Fibroblast of pulmonary artery (primary cell): ENCODE measurements around the gene ACER3.
"Not testable (repeated sequence)": the region's sequence is repeated elsewhere in the genome, so short reads cannot be mapped to it uniquely, and the experiment has no call there.

ENCODE experiments used
- DNase-seq: peaks from one replicate; pipeline ENCODE4 v3.0.0-alpha.2; 2010; ENCODE audit warnings: low read depth
- H3K4me3 ChIP-seq: replicated peaks from 2 replicates; pipeline ENCODE4 v1.5.1; 2011; ENCODE audit warnings: low read depth, mild to moderate bottlenecking, control low read depth, low read length, moderate library complexity
- TF ChIP-seq, protein P1 (sequence below): IDR thresholded peaks from 2 replicates; pipeline ENCODE4 v1.5.1; 2011; ENCODE audit warnings: mild to moderate bottlenecking, control low read depth, low read length, inconsistent platforms; ENCODE audit errors: missing control alignments

Gene ACER3

DNA sequence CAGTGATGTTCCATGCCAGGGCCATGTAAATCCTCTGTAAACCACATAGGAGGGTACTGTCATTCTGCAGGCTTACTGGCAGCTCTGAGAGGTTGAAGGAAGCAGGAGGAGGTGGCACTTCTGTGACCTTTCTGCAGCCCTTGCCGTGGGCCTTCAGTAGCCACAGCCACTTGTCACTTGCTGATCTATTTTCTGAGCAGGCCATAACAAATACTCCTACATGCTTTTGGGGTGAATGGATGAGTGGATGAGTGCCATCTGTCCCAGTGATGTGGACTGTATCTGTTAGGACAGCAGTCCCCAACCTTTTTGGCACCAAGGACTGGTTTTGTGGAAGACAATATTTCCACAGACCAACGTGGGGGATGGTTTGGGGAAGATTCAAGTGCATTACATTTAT is 183.6 kb downstream of the ACER3 start:
- TF ChIP-seq, protein P1, sequence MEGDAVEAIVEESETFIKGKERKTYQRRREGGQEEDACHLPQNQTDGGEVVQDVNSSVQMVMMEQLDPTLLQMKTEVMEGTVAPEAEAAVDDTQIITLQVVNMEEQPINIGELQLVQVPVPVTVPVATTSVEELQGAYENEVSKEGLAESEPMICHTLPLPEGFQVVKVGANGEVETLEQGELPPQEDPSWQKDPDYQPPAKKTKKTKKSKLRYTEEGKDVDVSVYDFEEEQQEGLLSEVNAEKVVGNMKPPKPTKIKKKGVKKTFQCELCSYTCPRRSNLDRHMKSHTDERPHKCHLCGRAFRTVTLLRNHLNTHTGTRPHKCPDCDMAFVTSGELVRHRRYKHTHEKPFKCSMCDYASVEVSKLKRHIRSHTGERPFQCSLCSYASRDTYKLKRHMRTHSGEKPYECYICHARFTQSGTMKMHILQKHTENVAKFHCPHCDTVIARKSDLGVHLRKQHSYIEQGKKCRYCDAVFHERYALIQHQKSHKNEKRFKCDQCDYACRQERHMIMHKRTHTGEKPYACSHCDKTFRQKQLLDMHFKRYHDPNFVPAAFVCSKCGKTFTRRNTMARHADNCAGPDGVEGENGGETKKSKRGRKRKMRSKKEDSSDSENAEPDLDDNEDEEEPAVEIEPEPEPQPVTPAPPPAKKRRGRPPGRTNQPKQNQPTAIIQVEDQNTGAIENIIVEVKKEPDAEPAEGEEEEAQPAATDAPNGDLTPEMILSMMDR = no peak
- no peak for DNase-seq
- H3K4me3 ChIP-seq = no peak overlapping the region

DNA sequence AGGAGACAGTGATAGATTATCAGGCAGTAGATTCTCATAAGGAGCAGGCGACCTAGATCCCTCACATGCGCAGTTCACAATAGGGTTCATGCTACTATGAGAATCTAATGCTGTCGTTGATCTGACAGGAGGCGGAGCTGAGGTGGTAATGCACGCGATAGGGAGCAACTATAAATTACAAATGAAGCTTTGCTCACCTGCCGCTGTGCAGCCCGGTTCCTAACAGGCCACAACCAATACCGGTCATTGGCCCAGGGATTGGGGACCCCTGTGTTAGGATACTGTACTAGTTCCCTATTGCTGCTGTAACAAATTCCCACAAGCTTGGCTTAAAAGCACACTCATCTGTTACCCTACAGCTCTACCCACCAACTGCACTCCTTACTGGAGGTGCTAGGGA is 184.2 kb downstream of the ACER3 start:
- H3K4me3 ChIP-seq = no peak overlapping the region
- DNase-seq = no peak
- TF ChIP-seq, protein P1 = no peak

DNA sequence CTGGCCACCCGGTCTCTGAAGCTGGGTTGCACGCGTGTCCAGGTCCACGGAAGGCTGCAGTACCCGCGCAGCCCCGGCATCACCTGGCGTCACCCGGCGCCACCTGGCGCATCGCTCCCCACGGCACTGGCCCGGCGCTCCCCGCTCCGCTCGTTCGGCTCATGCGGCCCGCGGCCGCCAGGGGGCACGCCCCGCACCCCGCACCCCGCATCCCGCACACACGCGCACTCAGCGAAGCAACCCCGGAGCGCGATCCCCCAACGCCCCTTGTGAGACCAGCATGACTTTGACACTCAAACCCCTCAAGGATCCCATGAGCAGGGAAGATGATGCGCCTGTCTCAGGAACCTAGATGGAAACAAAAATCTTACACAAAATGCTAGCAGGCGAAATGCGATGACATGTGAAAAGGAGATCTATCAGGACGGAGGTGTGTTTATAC is 185.4 kb downstream of the ACER3 start:
- no peak overlapping the region for H3K4me3 ChIP-seq
- peak; percentile 13 for DNase-seq

DNA sequence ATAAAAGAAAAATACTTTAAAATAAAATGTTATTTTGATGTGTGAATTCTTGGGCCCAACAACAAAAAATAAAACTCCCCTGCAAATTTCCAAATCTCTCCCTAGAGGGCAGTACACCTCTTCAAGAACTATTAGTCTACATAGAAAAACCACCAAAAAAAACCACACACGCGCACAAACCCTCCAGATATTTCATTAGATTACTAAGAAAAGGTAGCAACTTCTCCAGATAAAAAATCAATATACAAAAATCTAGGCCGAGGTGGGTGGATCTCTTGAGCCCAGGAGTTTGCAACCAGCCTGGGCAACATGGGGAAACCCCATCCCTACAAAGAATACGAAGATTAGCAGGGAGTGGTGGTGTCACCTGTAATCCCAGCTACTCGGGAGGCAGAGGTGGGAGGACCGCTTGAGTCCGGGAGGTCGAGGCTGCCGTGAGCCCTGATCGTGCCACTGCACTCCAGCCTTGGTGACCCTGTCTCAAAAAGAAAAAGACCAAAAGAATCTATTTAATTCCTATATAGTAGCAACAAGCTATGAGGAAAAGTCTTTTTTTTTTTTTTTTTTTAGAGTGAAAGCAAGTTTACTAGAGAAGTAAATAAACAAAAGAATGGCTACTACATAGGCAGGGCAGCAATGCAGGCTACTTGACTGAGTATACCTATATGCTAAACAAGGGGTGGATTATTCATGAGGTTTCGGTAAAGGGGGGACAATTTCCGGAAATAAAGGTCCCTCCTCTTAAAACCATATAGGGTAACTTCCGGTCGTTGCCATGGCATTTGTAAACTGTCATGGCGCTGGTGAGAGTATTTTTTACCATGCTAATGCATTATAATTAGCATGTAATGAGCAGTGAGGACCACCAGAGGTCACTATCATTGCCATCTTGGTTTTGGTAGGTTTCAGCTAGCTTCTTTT is 186.5 kb downstream of the ACER3 start:
- peak; percentile 96 for DNase-seq
- TF ChIP-seq, protein P1 = peak; percentile 64
- H3K4me3 ChIP-seq = peak overlapping the region; percentile 52

More for the DNA sequence above, 185.4 kb downstream of the ACER3 start:
- TF ChIP-seq, protein P1 = peak; percentile 31

DNA sequence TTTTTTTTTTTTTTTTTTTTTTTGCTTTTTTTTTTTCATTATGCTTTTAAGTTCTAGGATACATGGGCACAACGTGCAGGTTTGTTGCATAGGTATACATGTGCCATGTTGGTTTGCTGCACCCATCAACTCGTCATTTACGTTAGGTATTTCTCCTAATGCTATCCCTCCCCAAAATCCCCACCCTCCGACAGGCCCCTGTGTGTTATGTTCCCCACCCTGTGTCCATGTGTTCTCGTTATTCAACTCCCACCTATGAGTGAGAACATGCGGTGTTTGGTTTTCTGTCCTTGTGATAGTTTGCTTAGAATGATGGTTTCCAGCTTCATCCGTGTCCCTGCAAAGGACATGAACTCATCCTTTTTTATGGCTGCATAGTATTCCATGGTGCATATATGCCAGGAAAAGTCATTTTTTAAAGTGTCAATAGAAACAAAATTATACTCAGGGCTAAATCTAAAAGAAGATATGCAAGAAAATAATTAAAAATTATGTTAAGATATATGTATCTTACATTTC is 187.3 kb downstream of the ACER3 start:
- not testable (repeated sequence) for DNase-seq, H3K4me3 ChIP-seq

DNA sequence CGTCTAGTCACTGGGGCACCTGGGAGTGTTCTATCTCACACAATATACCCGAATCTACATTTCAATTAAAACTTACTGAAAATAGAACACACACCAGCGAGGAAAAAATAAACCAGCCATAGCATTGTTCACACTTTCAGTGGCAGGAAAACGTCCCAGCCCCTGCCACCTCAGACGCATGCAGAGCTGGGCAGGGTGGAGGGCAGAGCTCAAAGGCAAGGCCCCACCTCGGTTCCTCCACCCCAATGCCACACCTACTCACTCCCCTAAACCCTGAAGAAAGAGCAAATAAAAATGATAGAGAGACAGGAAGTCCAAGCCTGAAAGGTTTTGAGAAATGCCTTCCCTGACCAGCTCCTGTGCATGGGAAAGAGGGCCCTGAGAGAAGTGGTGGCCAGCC is 188.3 kb downstream of the ACER3 start:
- no peak for DNase-seq
- H3K4me3 ChIP-seq = no peak overlapping the region
- TF ChIP-seq, protein P1 = no peak

DNA sequence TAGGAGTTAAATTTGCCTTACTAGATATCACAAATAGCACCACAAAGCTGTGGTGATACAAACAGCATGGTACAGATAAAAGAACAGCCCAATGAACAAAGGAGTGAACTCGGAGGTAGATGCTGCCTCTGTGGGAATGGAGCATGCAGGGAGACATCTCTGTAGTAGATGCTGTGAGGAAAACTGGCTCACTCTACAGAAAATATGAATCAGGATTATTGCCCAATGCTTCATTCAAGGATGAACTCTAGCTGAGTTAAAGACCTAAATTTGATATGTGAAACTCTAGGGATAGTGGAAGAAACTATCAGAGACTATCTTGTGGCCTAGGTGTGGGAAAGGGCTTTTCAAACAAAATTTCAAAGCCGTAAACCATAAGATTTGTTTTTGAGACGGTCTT is 190.8 kb downstream of the ACER3 start:
- TF ChIP-seq, protein P1 = no peak
- no peak overlapping the region for H3K4me3 ChIP-seq
- DNase-seq = peak; percentile 58
